ENCODE measurements around the gene LIN7C.

GRCh38 chr11:27553186-27553585 is 46.6 kb upstream of the LIN7C start:
- TF ChIP-seq, protein P1, sequence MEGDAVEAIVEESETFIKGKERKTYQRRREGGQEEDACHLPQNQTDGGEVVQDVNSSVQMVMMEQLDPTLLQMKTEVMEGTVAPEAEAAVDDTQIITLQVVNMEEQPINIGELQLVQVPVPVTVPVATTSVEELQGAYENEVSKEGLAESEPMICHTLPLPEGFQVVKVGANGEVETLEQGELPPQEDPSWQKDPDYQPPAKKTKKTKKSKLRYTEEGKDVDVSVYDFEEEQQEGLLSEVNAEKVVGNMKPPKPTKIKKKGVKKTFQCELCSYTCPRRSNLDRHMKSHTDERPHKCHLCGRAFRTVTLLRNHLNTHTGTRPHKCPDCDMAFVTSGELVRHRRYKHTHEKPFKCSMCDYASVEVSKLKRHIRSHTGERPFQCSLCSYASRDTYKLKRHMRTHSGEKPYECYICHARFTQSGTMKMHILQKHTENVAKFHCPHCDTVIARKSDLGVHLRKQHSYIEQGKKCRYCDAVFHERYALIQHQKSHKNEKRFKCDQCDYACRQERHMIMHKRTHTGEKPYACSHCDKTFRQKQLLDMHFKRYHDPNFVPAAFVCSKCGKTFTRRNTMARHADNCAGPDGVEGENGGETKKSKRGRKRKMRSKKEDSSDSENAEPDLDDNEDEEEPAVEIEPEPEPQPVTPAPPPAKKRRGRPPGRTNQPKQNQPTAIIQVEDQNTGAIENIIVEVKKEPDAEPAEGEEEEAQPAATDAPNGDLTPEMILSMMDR (IDR thresholded peaks at IDR 0.05): no peak
- no peak for TF ChIP-seq POLR2A (IDR thresholded peaks at IDR 0.05)
